ENCODE data around the gene ETV4. TPM values are rescaled to one million over a fixed set of nuclear protein-coding genes. Genes with fewer than 3 reads are reported as not detected.

ETV4 gene
- total RNA-seq, 1 donor from 2014 or later, result not detected

GRCh38 chr17:43577664-43578403, 31.7 kb upstream of the ETV4 start:
- TF ChIP-seq CTCF (IDR thresholded peaks at IDR 0.05; ENCODE audit: partially characterized antibody, unreplicated experiment), result no peak
- Mint-ChIP-seq H3K27ac (ENCODE audit: unreplicated experiment) (peak overlapping the region; percentile 86), H3K27me3 (ENCODE audit: unreplicated experiment) (peaks cover 6% of the 10 kb centered on the region), H3K36me3 (ENCODE audit: unreplicated experiment) (no peaks in the 10 kb centered on the region), H3K9me3 (ENCODE audit: unreplicated experiment) (peaks cover 2% of the 10 kb centered on the region), H3K4me3 (ENCODE audit: unreplicated experiment) (peak overlapping the region; percentile 72), H3K4me1 (ENCODE audit: low read depth, unreplicated experiment) (peaks cover 23% of the 10 kb centered on the region)
- peak; percentile 28 for DNase-seq

GRCh38 chr17:43576563-43577229, 30.6 kb upstream of the ETV4 start:
- H3K9me3 Mint-ChIP-seq (ENCODE audit: unreplicated experiment), result peaks cover 2% of the 10 kb centered on the region
- peaks cover 23% of the 10 kb centered on the region for H3K4me1 Mint-ChIP-seq (ENCODE audit: low read depth, unreplicated experiment)
- H3K27me3 Mint-ChIP-seq (ENCODE audit: unreplicated experiment), result peaks cover 4% of the 10 kb centered on the region
- H3K27ac Mint-ChIP-seq (ENCODE audit: unreplicated experiment), result no peak overlapping the region
- H3K4me3 Mint-ChIP-seq (ENCODE audit: unreplicated experiment), result no peak overlapping the region
- TF ChIP-seq CTCF (IDR thresholded peaks at IDR 0.05; ENCODE audit: partially characterized antibody, unreplicated experiment), result peak; percentile 96
- no peaks in the 10 kb centered on the region for H3K36me3 Mint-ChIP-seq (ENCODE audit: unreplicated experiment)
- peak; percentile 68 for DNase-seq

GRCh38 chr17:43574896-43575525, 28.9 kb upstream of the ETV4 start:
- H3K27me3 Mint-ChIP-seq (ENCODE audit: unreplicated experiment), result peaks cover 7% of the 10 kb centered on the region
- peaks cover 23% of the 10 kb centered on the region for H3K4me1 Mint-ChIP-seq (ENCODE audit: low read depth, unreplicated experiment)
- H3K9me3 Mint-ChIP-seq (ENCODE audit: unreplicated experiment), result peaks cover 2% of the 10 kb centered on the region
- no peak overlapping the region for H3K27ac Mint-ChIP-seq (ENCODE audit: unreplicated experiment)
- H3K36me3 Mint-ChIP-seq (ENCODE audit: unreplicated experiment), result no peaks in the 10 kb centered on the region
- no peak for DNase-seq
- no peak for TF ChIP-seq CTCF (IDR thresholded peaks at IDR 0.05; ENCODE audit: partially characterized antibody, unreplicated experiment)
- H3K4me3 Mint-ChIP-seq (ENCODE audit: unreplicated experiment), result no peak overlapping the region

- Mint-ChIP-seq H3K36me3 (ENCODE audit: unreplicated experiment) (no peaks in the 10 kb centered on the region), H3K4me3 (ENCODE audit: unreplicated experiment) (no peak overlapping the region), H3K27me3 (ENCODE audit: unreplicated experiment) (peaks cover 4% of the 10 kb centered on the region), H3K9me3 (ENCODE audit: unreplicated experiment) (peaks cover 2% of the 10 kb centered on the region), H3K4me1 (ENCODE audit: low read depth, unreplicated experiment) (peaks cover 19% of the 10 kb centered on the region), H3K27ac (ENCODE audit: unreplicated experiment) (no peak overlapping the region)
- DNase-seq, result no peak
- TF ChIP-seq CTCF (IDR thresholded peaks at IDR 0.05; ENCODE audit: partially characterized antibody, unreplicated experiment), result no peak
Measured at GRCh38 chr17:43574348-43574747, 28.2 kb upstream of the ETV4 start.

All from glutamatergic neuron (in vitro differentiated cells).